Activated naive CD8-positive, alpha-beta T cell treated with anti-CD3 and anti-CD28 coated beads, Interleukin-2, amount 50 U/mL, for 24 hours (primary cell): ENCODE measurements around the gene NFKBIA.
A peak's percentile ranks its signal among the peaks of the same experiment; 100 is the strongest.
"Not testable (repeated sequence)": the region's sequence is repeated elsewhere in the genome, so short reads cannot be mapped to it uniquely, and the experiment has no call there.

Experiments used
- ATAC-seq: fragments of 150-1000 bp; cut with Tn5 transposase; one replicate; pipeline ENCODE4 v1.10.0; 2021
- DNase-seq: peaks from one replicate; pipeline ENCODE4 v3.0.0; 2021
- H3K27ac Mint-ChIP-seq: one replicate; pipeline ENCODE4 v1.8.0; 2021; ENCODE audit warnings: mild to moderate bottlenecking, mixed read lengths
- H3K27me3 Mint-ChIP-seq: one replicate; pipeline ENCODE4 v1.8.0; 2021; ENCODE audit warnings: mixed read lengths
- H3K36me3 Mint-ChIP-seq: one replicate; pipeline ENCODE4 v1.8.0; 2021; ENCODE audit warnings: low read depth, mixed read lengths
- H3K4me1 Mint-ChIP-seq: one replicate; pipeline ENCODE4 v1.8.0; 2021; ENCODE audit warnings: mixed read lengths
- H3K4me3 Mint-ChIP-seq: one replicate; pipeline ENCODE4 v1.8.0; 2021; ENCODE audit warnings: mild to moderate bottlenecking, moderate library complexity, mixed read lengths
- H3K9me3 Mint-ChIP-seq: one replicate; pipeline ENCODE4 v1.8.0; 2021; ENCODE audit warnings: mixed read lengths

Gene NFKBIA

GRCh38 chr14:35375558-35376025 lies 29.0 kb downstream of the NFKBIA start:
- H3K9me3 Mint-ChIP-seq: no peaks in the 10 kb centered on the region
- no peaks in the 10 kb centered on the region for H3K27me3 Mint-ChIP-seq
- peak; percentile 61 for ATAC-seq
- peaks cover 8% of the 10 kb centered on the region for H3K4me1 Mint-ChIP-seq
- H3K27ac Mint-ChIP-seq: peak overlapping the region; percentile 54
- no peaks in the 10 kb centered on the region for H3K36me3 Mint-ChIP-seq
- no peak overlapping the region for H3K4me3 Mint-ChIP-seq
- no peak for DNase-seq

DNA sequence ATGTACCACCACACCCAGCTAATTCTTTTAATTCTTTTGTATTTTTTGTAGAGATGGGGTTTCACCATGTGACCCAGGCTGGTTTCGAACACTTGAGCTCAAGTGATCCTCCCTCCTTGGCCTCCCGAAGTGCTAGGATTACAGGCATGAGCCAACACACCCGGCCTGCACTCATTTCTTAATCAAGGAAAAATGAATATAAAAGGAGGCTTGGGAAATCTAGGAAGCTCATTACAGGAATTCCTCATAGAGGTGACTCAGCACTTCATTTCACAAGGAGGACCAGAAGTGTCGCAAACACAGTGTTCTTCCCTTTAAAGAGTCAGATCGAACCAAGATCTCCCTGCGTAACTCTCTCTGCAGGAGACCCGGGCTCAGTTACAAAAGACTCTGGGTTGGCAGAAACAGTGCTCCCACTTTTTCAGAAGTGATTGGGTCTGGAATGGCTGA lies 30.3 kb downstream of the NFKBIA start:
- peaks cover 12% of the 10 kb centered on the region for H3K4me1 Mint-ChIP-seq
- no peak for DNase-seq
- no peak overlapping the region for H3K4me3 Mint-ChIP-seq
- H3K36me3 Mint-ChIP-seq: no peaks in the 10 kb centered on the region
- no peaks in the 10 kb centered on the region for H3K27me3 Mint-ChIP-seq
- H3K9me3 Mint-ChIP-seq: no peaks in the 10 kb centered on the region
- H3K27ac Mint-ChIP-seq: no peak overlapping the region
- no peak for ATAC-seq

GRCh38 chr14:35373208-35373607 lies 31.3 kb downstream of the NFKBIA start:
- H3K27me3 Mint-ChIP-seq, H3K36me3 Mint-ChIP-seq, H3K27ac Mint-ChIP-seq, ATAC-seq, DNase-seq, H3K4me3 Mint-ChIP-seq, H3K9me3 Mint-ChIP-seq: not testable (repeated sequence)
- peaks cover 21% of the 10 kb centered on the region for H3K4me1 Mint-ChIP-seq

DNA sequence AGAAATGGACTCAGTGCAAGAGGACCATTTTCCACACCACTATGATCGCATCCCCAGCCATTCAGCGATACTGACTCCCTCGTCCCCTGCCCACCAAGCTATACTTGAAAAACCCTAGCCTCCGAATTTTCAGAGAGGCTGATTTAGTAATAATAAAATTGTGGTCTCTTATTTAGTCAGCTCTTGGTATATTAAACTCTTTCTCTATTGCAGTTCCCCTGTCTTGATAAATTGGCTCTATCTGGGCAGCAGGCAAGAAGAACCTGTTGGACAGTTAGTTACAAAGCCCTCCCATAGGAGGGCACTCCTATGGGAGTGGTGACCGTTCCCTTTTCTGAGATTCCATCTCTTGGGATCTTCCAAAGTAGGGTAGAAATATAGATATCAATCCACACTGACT lies 33.6 kb downstream of the NFKBIA start:
- H3K4me3 Mint-ChIP-seq: no peak overlapping the region
- DNase-seq: no peak
- H3K27ac Mint-ChIP-seq: no peak overlapping the region
- H3K36me3 Mint-ChIP-seq: no peaks in the 10 kb centered on the region
- H3K4me1 Mint-ChIP-seq: peaks cover 43% of the 10 kb centered on the region
- ATAC-seq: no peak
- no peaks in the 10 kb centered on the region for H3K27me3 Mint-ChIP-seq
- no peaks in the 10 kb centered on the region for H3K9me3 Mint-ChIP-seq

DNA sequence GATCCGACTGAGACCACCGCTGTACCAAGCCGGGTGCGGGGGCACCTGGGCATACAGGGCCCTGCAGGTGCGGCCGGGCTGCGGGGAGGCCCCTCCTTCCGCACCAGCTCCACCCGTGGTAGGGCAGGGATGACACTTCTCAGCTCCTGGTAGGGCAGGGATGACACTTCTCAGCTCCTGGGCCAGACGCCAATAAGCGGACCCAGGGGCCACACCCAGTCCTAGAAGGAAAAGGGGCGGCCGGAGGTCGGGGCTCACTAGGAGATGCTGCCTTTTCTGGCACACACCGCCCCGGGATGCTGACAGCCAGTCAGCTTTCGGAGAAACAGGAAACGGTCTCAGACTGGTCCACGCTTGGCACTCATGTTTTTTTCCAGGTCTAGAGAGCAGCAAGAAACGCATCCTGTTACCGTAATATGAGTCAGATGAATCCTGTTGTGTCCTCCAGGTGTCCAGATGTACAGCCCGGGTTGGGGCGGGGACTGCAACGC lies 34.8 kb downstream of the NFKBIA start:
- ATAC-seq: no peak
- Mint-ChIP-seq H3K27me3 (no peaks in the 10 kb centered on the region), H3K9me3 (no peaks in the 10 kb centered on the region), H3K4me1 (peaks cover 48% of the 10 kb centered on the region), H3K27ac (no peak overlapping the region), H3K4me3 (no peak overlapping the region), H3K36me3 (no peaks in the 10 kb centered on the region)
- no peak for DNase-seq

DNA sequence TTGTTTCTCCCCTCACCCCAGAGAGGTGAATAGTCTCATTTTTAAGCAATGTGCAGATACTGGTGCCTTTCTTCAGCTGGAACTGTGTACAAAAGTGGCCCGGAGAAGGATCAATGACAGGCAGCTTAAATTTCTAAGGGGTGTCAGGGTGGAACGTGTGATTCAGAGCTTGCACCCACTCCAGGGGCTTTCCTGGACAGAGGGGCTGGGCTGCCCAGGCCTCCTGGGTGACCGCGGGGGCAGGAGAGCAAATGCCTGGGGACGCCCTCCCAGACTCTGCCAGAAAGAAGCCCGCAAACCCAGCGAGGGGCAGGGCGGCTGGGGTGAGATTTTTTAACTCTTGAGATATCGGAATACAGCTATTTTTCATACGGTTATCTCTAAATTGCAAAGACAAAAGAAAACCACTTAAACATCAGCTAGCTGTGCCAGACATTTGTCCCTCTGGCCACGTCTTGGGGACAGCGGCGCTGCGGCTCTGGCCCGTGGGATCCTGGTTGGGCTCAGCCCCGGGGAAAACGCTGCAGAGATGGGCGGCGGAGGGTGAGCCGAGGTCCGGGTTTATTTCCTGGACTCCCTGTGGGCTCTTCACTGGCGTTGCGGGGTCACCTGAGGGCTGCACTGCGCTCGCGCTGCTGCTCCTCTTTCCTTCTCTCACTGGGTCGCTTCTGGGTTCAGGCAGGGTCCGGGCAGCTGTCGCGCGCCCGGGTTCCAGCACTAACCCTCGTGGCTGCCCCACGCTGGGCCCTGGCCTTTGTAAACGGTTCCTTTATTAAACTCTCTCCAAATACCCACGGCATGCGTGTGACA lies 35.8 kb downstream of the NFKBIA start:
- Mint-ChIP-seq H3K4me3 (peak overlapping the region; percentile 35), H3K9me3 (no peaks in the 10 kb centered on the region), H3K27ac (peak overlapping the region; percentile 97), H3K4me1 (peaks cover 51% of the 10 kb centered on the region), H3K36me3 (no peaks in the 10 kb centered on the region), H3K27me3 (no peaks in the 10 kb centered on the region)
- no peak for ATAC-seq
- peak; percentile 17 for DNase-seq

DNA sequence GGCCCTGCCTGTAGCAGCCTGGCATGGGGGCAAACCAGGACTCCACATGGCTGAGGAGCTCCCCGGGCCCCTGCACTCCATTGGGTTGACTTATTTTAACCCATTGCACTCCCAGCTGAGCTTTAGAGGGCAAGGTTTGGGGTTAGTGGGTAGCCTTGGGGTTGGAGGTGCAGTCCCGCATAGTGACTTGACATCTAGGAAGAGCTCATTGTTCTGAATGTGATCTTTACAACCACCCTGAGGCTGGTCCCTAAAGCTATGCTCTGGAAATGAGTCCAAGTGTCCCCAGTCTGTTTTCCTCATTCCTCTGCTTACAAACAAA lies 36.4 kb downstream of the NFKBIA start:
- H3K4me1 Mint-ChIP-seq: peaks cover 55% of the 10 kb centered on the region
- H3K27ac Mint-ChIP-seq: peak overlapping the region; percentile 97
- ATAC-seq (peak; percentile 44), DNase-seq (no peak)
- H3K27me3 Mint-ChIP-seq: no peaks in the 10 kb centered on the region
- H3K9me3 Mint-ChIP-seq: no peaks in the 10 kb centered on the region
- H3K36me3 Mint-ChIP-seq: no peaks in the 10 kb centered on the region
- peak overlapping the region; percentile 35 for H3K4me3 Mint-ChIP-seq

DNA sequence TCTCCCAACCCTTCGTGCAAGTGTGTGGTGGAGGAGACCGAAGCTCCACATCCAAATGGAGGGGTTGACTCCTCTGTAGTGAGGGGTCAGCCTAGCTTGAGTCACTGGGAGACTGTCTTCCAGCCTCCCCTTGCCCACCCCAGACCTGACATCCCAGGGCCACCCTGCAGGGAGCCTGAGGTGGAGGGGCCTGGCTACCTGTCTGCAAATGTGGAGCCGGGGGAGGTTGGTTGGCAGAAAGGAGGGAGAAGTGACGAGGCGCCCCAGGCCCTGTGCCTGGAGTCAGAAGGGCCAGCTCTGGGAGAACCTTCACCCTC lies 37.5 kb downstream of the NFKBIA start:
- peaks cover 62% of the 10 kb centered on the region for H3K4me1 Mint-ChIP-seq
- no peak for DNase-seq
- H3K36me3 Mint-ChIP-seq: no peaks in the 10 kb centered on the region
- H3K27ac Mint-ChIP-seq: peak overlapping the region; percentile 97
- no peaks in the 10 kb centered on the region for H3K27me3 Mint-ChIP-seq
- no peak for ATAC-seq
- H3K4me3 Mint-ChIP-seq: peak overlapping the region; percentile 35
- no peaks in the 10 kb centered on the region for H3K9me3 Mint-ChIP-seq

GRCh38 chr14:35366521-35366976 lies 38.0 kb downstream of the NFKBIA start:
- ATAC-seq (no peak), DNase-seq (no peak)
- peak overlapping the region; percentile 97 for H3K27ac Mint-ChIP-seq
- H3K9me3 Mint-ChIP-seq: no peaks in the 10 kb centered on the region
- H3K4me3 Mint-ChIP-seq: peak overlapping the region; percentile 35
- no peaks in the 10 kb centered on the region for H3K36me3 Mint-ChIP-seq
- no peaks in the 10 kb centered on the region for H3K27me3 Mint-ChIP-seq
- H3K4me1 Mint-ChIP-seq: peaks cover 62% of the 10 kb centered on the region

GRCh38 chr14:35366056-35366451 lies 38.5 kb downstream of the NFKBIA start:
- peak; percentile 67 for ATAC-seq
- Mint-ChIP-seq H3K4me1 (peaks cover 64% of the 10 kb centered on the region), H3K27me3 (no peaks in the 10 kb centered on the region), H3K9me3 (no peaks in the 10 kb centered on the region), H3K4me3 (peak overlapping the region; percentile 65), H3K36me3 (no peaks in the 10 kb centered on the region), H3K27ac (peak overlapping the region; percentile 97)
- DNase-seq: peak; percentile 63

DNA sequence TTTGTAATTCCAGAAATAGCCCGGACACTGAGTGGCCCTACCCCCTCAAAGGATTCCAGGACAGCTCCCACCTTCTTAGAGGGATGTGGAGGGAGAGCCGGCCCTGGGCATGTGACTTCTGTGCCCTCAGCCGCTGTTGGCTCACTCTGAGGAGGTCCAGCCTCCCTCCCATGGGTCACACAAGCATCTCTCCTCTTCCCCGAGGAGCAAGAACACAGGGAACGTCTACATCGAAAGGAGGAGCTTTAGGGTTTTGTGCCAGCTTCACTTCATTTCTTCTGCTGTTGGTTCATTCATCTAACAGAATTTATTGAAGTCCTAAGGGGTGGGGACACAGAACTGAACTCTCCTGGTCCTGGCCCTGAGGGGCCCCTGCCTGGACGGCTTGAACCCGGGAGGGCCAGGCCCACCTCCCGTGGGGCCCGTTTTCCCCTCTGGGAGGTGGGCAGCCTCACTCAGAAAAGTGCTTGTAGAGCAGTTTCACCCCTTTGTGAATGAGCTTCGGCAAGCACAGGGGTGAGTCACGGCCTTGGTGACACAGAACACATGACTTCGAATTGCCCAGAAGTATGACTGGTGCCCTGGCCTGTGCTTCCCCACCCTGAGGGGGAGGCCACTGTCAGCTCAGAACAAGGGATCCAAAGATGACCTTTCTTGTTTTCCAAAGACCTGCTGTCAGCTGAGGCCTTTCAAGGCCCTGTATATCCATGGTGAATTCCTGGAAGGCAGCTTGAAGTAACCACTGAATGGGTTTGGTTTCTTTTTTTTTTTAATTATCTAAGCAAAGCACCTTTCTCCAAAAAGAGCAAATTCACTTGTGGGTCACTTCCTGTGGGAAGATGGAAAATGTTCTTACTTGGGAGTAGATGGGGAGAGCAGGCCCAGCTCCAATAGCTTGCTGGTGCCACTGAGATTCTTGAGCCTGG lies 39.2 kb downstream of the NFKBIA start:
- peak overlapping the region; percentile 65 for H3K4me3 Mint-ChIP-seq
- ATAC-seq (peak; percentile 90), DNase-seq (peak; percentile 80)
- H3K4me1 Mint-ChIP-seq: peaks cover 71% of the 10 kb centered on the region
- no peaks in the 10 kb centered on the region for H3K36me3 Mint-ChIP-seq
- H3K27me3 Mint-ChIP-seq: no peaks in the 10 kb centered on the region
- H3K27ac Mint-ChIP-seq: peak overlapping the region; percentile 97
- no peaks in the 10 kb centered on the region for H3K9me3 Mint-ChIP-seq

DNA sequence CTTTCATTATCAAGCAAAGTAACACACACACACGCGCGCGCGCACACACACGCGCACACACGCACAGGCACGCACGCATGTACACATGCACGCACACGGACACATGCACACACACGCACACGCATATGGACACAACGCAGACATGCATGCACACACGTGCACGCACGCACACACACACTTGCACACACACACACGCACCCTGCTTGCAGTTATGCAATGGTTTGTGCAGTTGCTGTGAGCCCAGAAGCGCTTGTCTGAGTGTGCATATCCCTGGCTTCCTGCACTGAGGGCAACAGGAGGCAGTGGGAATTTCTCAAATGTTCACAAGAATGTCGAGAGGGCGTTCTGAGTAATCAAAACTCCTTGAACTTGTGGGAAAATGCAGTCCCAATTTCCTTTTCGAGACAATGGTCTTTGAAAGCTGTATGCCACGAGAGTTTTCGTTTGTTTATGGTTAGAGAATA lies 41.6 kb downstream of the NFKBIA start:
- no peaks in the 10 kb centered on the region for H3K27me3 Mint-ChIP-seq
- H3K27ac Mint-ChIP-seq: no peak overlapping the region
- no peak for ATAC-seq
- H3K4me1 Mint-ChIP-seq: peaks cover 64% of the 10 kb centered on the region
- H3K4me3 Mint-ChIP-seq: no peak overlapping the region
- no peaks in the 10 kb centered on the region for H3K36me3 Mint-ChIP-seq
- no peaks in the 10 kb centered on the region for H3K9me3 Mint-ChIP-seq
- no peak for DNase-seq

GRCh38 chr14:35362450-35362849 lies 42.1 kb downstream of the NFKBIA start:
- H3K9me3 Mint-ChIP-seq: no peaks in the 10 kb centered on the region
- no peak overlapping the region for H3K4me3 Mint-ChIP-seq
- no peaks in the 10 kb centered on the region for H3K27me3 Mint-ChIP-seq
- H3K36me3 Mint-ChIP-seq: no peaks in the 10 kb centered on the region
- ATAC-seq: no peak
- H3K4me1 Mint-ChIP-seq: peaks cover 59% of the 10 kb centered on the region
- no peak for DNase-seq
- H3K27ac Mint-ChIP-seq: no peak overlapping the region

DNA sequence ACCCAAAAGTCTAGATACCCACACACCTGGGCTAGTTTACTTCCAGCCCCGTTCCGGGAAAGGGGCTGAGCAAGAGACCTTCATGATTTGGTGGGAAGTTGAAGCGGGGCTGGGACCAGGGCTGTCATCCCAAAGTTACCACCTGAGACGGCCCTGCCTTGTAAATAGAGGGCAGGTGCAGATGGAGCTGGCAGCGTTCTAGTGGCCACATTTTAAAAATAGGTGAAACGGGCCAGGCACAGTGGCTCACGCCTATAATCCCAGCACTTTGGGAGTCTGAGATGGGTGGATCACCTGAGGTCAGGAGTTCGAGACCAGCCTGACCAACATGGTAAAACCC lies 43.4 kb downstream of the NFKBIA start:
- Mint-ChIP-seq H3K36me3 (no peaks in the 10 kb centered on the region), H3K4me1 (peaks cover 56% of the 10 kb centered on the region), H3K27me3 (no peaks in the 10 kb centered on the region), H3K4me3 (no peak overlapping the region), H3K27ac (no peak overlapping the region), H3K9me3 (no peaks in the 10 kb centered on the region)
- ATAC-seq (no peak), DNase-seq (no peak)

GRCh38 chr14:35359655-35360054 lies 44.9 kb downstream of the NFKBIA start:
- H3K4me1 Mint-ChIP-seq: peaks cover 53% of the 10 kb centered on the region
- ATAC-seq, H3K36me3 Mint-ChIP-seq, DNase-seq, H3K4me3 Mint-ChIP-seq, H3K27me3 Mint-ChIP-seq, H3K9me3 Mint-ChIP-seq: not testable (repeated sequence)
- peak overlapping the region; percentile 34 for H3K27ac Mint-ChIP-seq
